HG03378 (cell line): ENCODE results near the gene FGF5.
"Not testable (repeated sequence)": the region's sequence is repeated elsewhere in the genome, so short reads cannot be mapped to it uniquely, and the experiment has no call there.

Experiments used
- ATAC-seq: cut with Tn5 transposase; IDR thresholded peaks from one replicate; pipeline ENCODE4 v1.9.1; 2021; ENCODE audit warnings: mild to moderate bottlenecking, moderate library complexity; ENCODE audit not compliant: unreplicated experiment

Gene FGF5, protein sequence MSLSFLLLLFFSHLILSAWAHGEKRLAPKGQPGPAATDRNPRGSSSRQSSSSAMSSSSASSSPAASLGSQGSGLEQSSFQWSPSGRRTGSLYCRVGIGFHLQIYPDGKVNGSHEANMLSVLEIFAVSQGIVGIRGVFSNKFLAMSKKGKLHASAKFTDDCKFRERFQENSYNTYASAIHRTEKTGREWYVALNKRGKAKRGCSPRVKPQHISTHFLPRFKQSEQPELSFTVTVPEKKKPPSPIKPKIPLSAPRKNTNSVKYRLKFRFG

DNA sequence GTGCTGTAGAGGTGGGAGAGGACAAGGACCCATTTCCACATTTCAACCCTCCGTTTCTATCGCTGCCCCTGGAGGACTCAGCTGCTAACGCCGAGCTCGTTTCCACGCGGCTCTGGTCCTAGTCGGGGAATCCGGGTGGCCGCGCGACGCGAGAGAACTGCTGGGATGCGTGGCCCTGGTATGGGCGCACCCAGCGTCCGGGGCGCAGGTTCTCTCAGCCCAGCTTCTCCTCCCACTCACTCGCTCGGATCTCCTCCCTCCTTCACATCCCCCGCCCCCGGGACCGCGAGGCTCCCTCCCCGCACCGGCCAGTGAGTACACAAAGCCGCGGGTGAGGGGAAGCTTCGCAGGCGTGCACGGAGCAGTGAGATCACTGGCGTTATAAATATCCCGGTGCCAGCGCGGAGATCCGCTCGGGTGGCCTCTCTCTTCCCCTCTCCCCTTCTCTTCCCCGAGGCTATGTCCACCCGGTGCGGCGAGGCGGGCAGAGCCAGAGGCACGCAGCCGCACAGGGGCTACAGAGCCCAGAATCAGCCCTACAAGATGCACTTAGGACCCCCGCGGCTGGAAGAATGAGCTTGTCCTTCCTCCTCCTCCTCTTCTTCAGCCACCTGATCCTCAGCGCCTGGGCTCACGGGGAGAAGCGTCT, at the start of gene FGF5:
FGF5 (plus strand) TSS at position 412 of the 649 bp plus-strand sequence; CDS start at position 573, 161 bp downstream.
- no peak for ATAC-seq

DNA sequence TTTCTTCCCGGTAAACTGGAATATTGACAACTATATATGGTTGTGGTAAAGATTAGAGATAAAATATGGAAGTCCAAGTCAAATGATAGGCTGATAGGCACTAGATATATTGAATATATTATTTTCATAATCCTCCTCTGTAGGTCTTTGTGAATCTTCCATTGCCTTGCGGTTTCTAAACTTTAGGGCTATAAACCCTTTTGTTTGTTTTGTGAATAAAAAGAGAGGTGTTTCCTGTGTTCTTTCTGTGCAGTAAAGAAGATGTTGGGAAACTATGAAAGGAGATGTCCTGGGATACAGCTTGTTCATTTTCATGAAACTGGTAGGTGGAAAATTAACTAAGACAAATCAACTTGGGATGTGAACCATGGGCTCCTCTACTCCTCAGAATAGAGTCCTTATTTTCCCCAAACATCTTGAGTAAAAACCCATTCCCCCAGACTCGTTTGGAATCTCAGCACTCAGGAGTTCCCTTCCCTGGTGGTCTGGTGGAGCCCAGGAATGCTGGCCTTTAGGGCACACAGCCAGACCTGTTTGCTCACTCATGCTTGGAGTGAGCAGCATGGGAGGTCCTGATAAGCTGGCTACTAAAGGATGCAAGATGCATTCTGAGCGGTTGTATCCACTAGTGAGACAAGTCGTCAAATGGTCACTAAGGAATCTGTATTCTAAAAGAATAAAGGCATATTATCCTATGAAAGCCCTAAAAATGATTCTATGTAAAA, 47.0 kb upstream of the FGF5 start:
- ATAC-seq, result no peak

DNA sequence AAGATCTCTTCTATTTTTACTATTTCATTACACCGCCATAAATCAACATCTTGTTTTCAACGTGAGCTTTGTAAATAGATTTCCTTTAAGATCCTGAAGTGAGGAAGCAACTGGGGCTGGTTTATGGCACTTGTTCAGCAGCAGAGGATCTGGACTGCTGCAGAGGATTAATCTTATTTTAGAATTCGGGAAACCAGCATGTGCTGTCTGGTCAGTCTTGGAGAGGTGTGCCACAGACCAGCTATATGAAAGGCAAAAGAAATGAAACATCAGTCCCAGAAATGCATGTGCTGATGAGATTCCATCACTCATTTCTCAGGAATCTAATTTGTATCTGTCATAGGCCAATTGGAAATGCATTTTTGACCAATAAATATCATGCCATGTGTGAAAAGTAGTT, 45.8 kb upstream of the FGF5 start:
- no peak for ATAC-seq

GRCh38 chr4:80221161-80221560, 45.3 kb upstream of the FGF5 start:
- no peak for ATAC-seq

DNA sequence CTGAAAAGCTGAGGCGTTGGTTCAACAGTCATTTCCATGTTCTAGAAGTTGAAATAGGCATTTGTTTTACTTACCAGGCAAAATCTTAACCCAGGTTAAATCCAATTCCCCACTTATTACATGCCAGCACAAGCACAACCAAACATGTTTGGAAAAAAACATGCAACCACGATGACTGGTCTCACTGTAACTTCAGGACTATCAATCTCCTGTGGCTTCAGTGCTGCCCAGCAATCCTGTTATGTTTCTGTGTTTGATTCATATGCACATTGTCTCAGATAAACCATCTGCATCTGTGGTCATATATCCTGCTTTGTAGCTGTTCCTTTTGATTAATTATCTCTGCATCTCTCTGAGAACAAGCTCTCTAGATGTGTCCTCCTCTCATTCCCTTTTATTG, 40.9 kb upstream of the FGF5 start:
- ATAC-seq, result no peak

DNA sequence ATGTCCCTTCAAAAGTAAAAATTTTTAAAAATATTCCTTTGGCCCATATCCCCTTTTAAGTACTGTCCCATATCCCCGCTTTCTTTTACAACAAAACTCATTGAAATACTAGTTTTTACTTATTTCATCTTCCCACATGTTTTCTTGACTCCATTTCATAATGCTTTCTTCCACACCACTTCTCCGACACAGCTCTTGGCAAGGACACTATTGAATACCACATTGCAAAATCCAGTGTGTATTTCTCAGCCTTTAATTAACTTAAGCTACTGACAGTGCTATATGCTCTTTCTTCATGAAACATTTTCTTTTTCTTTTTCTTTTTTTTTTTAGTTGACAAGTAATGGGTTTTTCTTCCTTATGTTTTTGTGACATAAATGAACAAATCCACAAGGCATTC, 40.4 kb upstream of the FGF5 start:
- no peak for ATAC-seq

- ATAC-seq, result no peak
These were observed 38.0 kb upstream of the FGF5 start for GRCh38 chr4:80228460-80228859.

DNA sequence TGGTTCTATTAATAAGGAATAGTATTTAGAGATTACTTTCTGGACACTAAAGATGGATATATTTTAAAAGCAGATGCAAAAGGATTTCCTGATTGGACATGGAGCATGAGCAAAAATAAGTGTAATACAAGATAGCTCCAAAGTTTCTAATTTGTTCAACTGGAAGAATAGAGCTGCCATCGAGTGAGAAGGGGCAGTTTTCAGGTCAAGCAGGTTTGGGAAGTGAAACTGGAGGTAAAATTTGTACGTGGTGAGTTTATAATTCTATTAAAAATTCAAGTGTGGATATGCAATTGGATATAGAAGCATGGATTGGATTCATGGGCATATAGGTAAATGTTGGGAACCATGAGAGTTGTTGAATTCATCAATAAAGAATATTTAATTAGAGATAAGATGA, 37.3 kb upstream of the FGF5 start:
- ATAC-seq, result no peak

DNA sequence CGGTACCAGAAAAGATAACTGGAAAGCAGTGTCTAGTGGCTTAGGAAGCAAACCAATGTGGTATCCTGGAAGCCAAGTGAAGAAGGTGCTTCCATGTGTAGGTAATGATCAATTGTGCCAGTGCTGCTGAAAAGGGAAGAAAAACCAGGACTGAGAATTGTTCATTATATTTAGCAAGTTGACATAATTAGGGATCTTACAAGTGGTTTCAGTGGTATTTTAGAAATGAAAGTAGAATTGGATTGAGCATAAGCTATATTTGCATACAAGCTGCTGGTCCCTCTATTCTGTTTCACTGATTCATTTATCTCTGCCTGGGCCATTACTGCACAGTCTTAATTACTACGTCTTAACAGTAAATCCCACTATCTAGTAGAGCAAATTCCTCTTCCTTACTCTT, 36.9 kb upstream of the FGF5 start:
- peak; percentile 87 for ATAC-seq

DNA sequence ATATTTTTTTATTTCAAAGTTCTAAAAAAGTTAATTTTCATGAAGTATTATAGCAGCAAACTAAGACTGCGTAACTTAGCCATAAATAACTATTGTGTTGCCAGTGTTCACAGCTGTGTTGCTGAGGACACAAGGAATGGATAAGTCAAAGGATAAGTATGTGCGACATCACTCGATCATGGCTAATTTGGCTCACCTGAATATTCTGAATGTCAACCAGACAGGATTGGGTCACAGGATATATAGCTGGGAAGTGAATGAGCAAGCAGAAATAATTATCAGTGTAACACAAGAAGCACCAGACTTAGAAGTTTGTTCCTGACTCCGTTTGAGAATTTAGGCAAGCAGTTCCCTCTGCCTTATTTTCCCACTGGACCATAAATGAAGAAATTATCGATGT, 35.3 kb upstream of the FGF5 start:
- ATAC-seq, result no peak

GRCh38 chr4:80232707-80233370, 33.6 kb upstream of the FGF5 start:
- no peak for ATAC-seq

GRCh38 chr4:80233390-80233789, 33.1 kb upstream of the FGF5 start:
- ATAC-seq, result no peak

DNA sequence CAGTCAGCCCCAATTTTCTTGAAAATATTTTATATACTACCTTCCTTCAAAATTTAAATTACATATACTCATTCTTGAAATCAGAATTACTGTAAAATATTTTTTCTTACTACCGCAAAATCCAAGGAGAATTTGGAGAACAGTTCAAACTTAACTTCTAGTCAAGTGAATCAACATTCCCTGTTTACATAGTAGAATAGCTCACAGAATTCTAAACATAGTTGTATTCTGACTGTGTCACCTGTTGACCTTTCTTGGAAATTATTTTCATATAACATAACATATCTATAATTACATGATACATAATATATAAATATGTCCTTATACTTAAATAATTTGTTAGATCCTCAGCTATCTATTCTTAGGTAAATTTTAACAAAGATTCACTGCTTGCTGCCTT, 31.0 kb upstream of the FGF5 start:
- no peak for ATAC-seq

GRCh38 chr4:80237992-80238391, 28.5 kb upstream of the FGF5 start:
- ATAC-seq, result no peak

- no peak for ATAC-seq
These were observed 26.8 kb upstream of the FGF5 start for GRCh38 chr4:80239480-80240150.

DNA sequence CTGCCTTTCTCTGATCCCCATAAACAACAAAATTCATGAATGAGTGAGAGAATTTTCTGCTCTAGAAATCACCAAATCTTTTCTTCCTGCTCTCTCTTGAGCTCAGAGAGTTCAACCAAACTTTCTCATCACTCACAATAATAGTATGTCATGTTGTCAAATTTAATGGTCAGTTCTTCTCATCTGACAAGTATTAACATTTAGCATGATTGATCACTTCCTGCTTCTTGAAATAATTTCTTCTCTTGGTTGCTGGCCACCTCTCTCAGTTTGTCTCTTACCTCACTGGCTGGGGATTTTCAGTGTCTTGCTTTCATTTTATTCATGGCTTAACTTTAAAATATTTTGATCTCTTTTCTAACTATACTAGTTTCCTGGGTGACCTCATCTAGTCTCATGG, 25.5 kb upstream of the FGF5 start:
- ATAC-seq, result no peak

DNA sequence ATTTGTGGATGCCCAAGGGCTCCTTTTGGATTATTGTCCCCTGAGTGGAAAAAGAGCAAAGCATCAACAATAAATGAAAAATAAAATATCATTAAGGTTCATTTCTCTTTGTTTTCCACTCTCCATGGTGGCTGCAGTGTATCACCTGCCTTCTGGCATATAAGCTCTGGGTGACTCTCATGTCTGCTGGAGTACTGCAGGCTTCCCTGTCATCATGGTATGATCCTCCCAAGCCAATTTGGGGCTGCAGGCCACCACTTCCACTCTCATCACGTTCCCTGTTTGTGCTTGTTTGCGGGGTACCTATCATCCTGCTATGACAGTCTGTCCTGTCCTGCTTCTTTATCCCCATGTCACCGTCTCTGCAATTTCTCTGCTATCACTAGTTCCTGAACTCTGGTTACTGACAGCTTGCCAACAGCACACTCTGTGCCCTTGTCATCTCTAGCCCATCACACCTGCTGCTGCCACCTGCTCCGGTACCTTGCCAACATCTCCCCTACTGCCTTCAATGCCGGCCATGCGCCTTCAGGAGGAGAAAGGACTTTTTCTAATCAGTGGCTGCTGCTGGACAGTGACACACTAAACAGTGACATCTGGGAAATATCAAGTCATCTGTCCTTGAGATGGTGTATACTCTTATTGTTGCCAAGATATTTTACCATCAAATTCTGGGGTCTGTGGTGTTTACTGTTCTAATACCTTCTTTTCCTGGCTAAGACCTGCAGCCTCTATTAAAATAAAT, 23.0 kb upstream of the FGF5 start:
- ATAC-seq, result no peak

DNA sequence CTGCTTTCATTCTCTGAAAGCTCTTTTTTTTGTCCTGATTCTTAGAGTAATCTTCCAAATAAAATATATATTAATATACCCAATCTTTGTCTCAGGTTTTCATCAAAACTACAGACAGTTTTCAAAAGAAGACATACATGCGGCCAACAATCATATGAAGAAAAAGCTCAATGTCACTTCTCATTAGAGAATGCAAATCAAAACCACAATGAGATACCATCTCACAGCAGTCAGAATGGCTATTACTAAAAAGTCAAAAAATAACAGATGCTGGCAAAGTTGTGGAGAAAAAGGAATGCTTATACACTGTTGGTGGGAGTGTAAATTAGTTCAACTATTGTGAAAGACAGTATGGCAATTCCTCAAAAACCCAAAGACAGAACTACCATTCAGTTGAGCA, 19.0 kb upstream of the FGF5 start:
- ATAC-seq, result not testable (repeated sequence)

GRCh38 chr4:80249144-80249543, 17.3 kb upstream of the FGF5 start:
- no peak for ATAC-seq

- no peak for ATAC-seq
These were observed 14.0 kb upstream of the FGF5 start for GRCh38 chr4:80252427-80252826.
